Activated T-helper 17 cell treated with anti-CD3 and anti-CD28 coated beads, Interleukin-2, amount 50 U/mL, for 72 hours (primary cell): ENCODE data around the gene ITPKB. TPM values are rescaled to one million over a fixed set of nuclear protein-coding genes. Genes with fewer than 3 reads are reported as not detected.
"Not testable (repeated sequence)": the region's sequence is repeated elsewhere in the genome, so short reads cannot be mapped to it uniquely, and the experiment has no call there.

Experiments
- ATAC-seq: fragments of 150-1000 bp; cut with Tn5 transposase; replicated peaks from 2 replicates; pipeline ENCODE4 v1.10.0; 2021; ENCODE audit warnings: mild to moderate bottlenecking, moderate library complexity
- H3K27ac Mint-ChIP-seq: one replicate; pipeline ENCODE4 v1.8.0; 2022; ENCODE audit warnings: mixed read lengths
- H3K27me3 Mint-ChIP-seq: one replicate; pipeline ENCODE4 v1.8.0; 2022; ENCODE audit warnings: mixed read lengths
- H3K36me3 Mint-ChIP-seq: one replicate; pipeline ENCODE4 v1.8.0; 2022; ENCODE audit warnings: low read depth, mild to moderate bottlenecking, mixed read lengths
- H3K4me1 Mint-ChIP-seq: one replicate; pipeline ENCODE4 v1.8.0; 2022; ENCODE audit warnings: mixed read lengths
- H3K4me3 Mint-ChIP-seq: one replicate; pipeline ENCODE4 v1.8.0; 2022; ENCODE audit warnings: mild to moderate bottlenecking, mixed read lengths
- H3K9me3 Mint-ChIP-seq: one replicate; pipeline ENCODE4 v1.8.0; 2022; ENCODE audit warnings: mixed read lengths
- total RNA-seq, 2 donors: library from RNA; stranded (reverse); gene quantifications; one replicate each; pipeline ENCODE4 v1.2.3, GENCODE V29; 2022

The ITPKB gene
- total RNA-seq, 2 donors from 2014 or later, result 30.1 to 39.2 TPM

DNA sequence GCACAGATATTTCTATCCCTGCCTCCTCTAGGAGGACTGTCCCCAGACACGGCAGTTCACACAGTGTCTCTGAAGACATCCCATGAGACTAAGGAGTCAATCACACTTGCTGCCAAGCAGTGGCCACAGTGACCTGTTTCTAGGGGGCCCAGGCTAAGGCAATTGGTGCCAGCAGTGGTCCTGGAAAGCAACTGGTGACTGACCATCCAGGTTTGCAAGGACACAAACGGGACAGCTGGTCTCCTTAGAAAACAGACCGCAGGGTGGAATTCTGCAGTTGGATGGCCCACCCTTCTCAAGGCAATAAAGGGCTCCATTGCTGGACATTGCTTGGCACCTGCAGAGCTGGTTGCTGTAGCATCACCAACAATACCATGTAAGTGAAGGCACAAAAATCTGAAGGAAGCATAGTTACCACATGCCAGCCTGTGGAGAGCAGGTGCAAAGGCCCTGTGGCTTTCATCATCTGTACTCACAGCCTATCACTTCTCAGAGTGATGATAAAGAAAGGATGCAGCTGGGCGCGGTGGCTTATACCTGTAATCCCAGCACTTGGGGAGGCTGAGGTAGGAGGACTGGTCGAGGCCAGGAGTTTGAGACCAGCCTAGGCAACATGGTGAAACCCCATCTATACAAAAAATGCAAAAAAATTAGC lies 109.1 kb downstream of the ITPKB start:
- Mint-ChIP-seq H3K27me3 (no peaks in the 10 kb centered on the region), H3K9me3 (no peaks in the 10 kb centered on the region), H3K4me3 (no peak overlapping the region), H3K27ac (peak overlapping the region; percentile 64), H3K4me1 (peaks cover 19% of the 10 kb centered on the region), H3K36me3 (peaks cover 49% of the 10 kb centered on the region)
- no peak for ATAC-seq

DNA sequence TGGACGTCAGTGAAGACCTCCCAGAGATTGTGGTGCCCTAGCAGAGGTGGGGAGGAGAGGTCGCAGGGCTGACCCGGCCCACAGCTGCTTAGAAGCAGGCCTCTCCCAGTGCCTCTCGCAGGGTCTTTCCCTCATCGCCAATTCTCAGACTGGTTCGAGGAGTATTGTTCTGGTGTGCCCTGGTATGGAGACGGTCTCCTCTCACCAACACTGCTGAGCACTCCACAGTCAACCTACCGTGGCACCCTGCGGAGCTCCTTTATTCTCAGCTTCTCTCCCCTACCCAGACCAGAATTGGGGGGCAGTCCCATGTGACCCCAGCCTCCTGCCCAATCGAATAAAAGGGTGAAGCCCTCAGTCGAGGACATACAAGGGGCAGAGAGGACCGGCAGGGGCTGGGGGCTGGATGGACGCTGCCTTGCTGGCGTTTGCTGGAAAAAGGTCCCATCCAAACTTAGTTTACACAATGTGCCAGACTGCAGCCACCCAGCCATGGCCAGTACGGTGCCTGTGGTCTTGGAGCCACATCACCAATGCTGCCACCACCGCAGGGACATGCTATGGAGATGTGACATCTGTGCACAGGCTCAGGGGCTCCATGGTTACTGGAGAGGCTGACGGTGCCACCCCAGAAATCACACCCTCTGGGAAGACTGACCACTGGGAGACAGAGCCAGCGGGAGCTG lies 109.7 kb downstream of the ITPKB start:
- Mint-ChIP-seq H3K36me3 (peaks cover 44% of the 10 kb centered on the region), H3K27me3 (no peaks in the 10 kb centered on the region), H3K4me1 (peaks cover 14% of the 10 kb centered on the region), H3K9me3 (no peaks in the 10 kb centered on the region), H3K27ac (peak overlapping the region; percentile 64), H3K4me3 (no peak overlapping the region)
- no peak for ATAC-seq

DNA sequence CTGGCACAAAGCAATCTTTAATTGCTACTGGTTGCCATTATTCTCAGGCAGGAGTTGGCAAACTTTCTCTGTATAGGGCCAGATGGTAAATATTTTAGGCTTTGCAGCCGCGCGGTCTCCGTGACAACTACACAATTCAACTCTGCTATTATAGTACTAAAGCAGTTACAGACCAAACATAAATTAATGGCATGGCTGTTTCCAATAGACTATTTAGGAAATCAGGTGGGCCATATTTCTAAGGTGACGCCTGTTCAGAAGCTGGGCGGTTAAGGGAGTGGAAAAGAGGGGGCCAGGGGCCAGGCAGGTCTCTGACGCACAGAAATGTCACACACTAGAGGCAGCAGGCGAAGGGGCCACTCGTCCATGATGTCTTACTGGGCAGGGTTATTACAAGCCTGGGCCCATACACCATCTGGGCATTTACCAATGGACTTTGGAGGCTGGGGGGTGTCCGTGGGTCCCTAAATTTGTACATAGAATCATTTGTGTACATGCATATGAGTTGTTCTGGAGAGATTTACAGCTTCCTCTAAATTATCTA lies 110.4 kb downstream of the ITPKB start:
- Mint-ChIP-seq H3K27me3 (no peaks in the 10 kb centered on the region), H3K36me3 (peaks cover 39% of the 10 kb centered on the region), H3K4me3 (no peak overlapping the region), H3K4me1 (peaks cover 11% of the 10 kb centered on the region), H3K27ac (peak overlapping the region; percentile 93), H3K9me3 (no peaks in the 10 kb centered on the region)
- ATAC-seq, result no peak

DNA sequence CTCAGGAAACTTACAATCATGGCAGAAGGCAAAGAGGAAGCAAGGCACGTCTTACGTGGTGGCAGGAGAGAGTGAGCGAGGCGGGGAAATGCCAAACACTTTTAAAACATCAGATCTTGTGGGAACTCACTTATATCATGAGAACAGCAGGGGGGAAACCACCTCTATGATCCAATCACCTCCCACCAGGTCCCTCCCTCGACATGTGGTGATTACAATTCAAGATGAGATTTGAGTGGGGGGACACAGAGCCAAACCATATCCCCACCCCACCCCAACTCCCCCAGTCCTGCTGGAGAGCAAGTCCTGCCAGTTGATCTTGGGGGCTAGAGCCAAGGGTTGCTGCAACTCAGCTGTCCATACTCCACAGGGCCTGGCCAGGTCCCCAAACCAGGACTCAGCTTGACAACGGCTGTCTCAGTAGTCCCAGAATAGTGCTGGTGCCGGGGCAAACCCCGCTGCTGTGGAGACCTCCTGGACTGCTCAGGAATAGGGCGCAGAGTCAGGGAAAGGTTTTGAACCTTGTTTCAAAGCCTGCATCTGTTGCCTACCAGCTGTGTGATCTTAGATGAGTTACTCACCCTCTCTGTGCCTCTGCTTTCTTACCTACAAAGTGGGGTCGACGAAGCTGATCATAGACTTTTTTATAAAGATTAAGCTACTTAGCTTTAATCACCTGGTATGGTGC lies 111.0 kb downstream of the ITPKB start:
- peak overlapping the region; percentile 93 for H3K27ac Mint-ChIP-seq
- peaks cover 11% of the 10 kb centered on the region for H3K4me1 Mint-ChIP-seq
- no peaks in the 10 kb centered on the region for H3K9me3 Mint-ChIP-seq
- peak; percentile 73 for ATAC-seq
- peaks cover 34% of the 10 kb centered on the region for H3K36me3 Mint-ChIP-seq
- no peaks in the 10 kb centered on the region for H3K27me3 Mint-ChIP-seq
- H3K4me3 Mint-ChIP-seq, result peak overlapping the region; percentile 74

DNA sequence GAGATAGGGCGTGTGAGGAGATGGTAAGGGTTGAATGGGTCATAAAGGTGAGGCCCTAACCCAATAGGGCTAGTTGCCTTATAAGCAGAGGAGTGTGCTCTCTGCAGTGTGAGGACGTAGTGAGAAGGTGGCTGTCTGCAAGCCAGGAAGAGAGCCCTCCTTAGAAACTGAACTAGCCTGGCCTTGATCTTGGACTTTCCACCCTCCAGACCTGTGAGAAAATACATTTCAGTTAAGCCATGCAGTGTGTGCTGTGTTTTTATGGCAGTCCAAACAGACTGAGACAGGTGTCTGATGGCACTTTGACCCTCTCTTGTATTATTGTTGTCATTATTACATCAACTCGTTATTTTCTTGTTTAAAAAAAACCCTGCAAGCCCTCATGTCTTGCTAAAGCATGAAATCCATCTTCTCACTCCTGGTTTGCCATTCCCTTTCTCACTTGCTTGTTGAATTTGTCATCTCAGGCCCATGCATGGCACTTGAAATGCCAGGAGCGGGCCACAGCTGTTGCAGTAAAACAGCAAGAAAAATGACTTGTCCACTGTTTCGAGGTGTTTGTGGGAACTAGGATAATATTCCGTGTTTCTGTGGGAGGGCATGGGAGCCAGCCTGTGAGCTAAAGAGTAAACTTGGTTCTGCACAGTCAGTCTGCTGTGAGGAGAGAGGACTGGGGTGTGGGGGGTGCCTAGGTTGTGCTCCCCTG lies 111.9 kb downstream of the ITPKB start:
- ATAC-seq, result no peak
- H3K27ac Mint-ChIP-seq, result peak overlapping the region; percentile 93
- H3K4me1 Mint-ChIP-seq, result peaks cover 11% of the 10 kb centered on the region
- peaks cover 25% of the 10 kb centered on the region for H3K36me3 Mint-ChIP-seq
- no peaks in the 10 kb centered on the region for H3K9me3 Mint-ChIP-seq
- peak overlapping the region; percentile 74 for H3K4me3 Mint-ChIP-seq
- H3K27me3 Mint-ChIP-seq, result no peaks in the 10 kb centered on the region

DNA sequence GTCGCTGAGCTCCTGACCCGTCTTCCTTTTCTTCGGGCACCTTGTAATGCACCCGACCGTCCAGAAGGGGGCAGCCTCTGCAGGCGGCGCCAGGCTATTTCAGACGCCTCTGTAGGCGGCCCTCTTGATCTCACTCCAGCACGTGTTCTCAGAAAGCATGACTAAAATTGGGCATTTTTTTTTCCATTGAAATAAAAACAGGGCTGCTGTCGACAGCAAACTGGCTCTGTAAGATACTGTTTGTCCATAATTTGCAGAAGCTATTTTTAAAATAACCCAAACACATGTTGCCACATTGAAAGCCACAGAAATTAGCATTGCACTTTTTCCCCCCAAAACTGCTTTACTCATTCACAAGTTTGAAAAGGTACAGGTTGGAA lies 112.5 kb downstream of the ITPKB start:
- H3K27ac Mint-ChIP-seq, result peak overlapping the region; percentile 93
- peak; percentile 81 for ATAC-seq
- peak overlapping the region; percentile 74 for H3K4me3 Mint-ChIP-seq
- no peaks in the 10 kb centered on the region for H3K27me3 Mint-ChIP-seq
- H3K9me3 Mint-ChIP-seq, result no peaks in the 10 kb centered on the region
- H3K36me3 Mint-ChIP-seq, result peaks cover 19% of the 10 kb centered on the region
- H3K4me1 Mint-ChIP-seq, result peaks cover 11% of the 10 kb centered on the region

DNA sequence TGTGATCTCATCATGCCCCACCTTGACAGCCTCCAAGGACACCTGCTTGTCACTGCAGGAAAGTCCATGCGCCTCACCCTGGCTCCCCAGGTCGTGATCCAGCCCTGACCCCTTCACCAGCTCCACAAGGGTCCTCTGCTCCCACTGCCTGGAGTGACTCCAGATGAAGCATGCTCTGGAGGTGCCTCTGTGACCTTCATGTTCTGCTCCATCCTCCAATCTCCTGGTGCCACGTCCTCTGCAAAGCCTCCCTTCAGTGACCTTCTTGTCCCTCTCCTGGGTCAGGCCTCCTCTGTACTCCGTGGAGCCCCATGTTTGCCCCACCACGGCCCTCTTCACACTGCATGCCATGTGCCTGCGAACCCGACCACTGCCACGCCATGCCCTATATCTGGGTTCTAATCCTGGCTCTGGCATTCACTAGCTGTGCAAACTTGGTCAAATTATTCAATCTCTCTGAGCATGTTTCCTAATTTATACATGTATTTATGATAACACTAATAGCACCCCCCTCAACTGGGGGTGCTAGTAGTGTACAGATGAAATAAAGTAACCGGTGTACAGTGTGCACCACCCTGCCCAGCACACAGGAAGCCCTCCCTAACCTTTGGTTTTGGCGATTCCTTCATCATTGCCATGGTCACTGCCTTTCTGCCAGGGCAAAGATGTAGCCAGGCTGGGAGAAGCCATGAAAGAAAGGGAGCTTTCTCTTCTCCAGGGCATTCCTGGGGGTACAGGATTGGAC lies 113.1 kb downstream of the ITPKB start:
- Mint-ChIP-seq H3K4me3 (peak overlapping the region; percentile 74), H3K4me1 (peaks cover 11% of the 10 kb centered on the region), H3K27ac (peak overlapping the region; percentile 93), H3K27me3 (no peaks in the 10 kb centered on the region), H3K9me3 (no peaks in the 10 kb centered on the region), H3K36me3 (peaks cover 16% of the 10 kb centered on the region)
- peak; percentile 33 for ATAC-seq

DNA sequence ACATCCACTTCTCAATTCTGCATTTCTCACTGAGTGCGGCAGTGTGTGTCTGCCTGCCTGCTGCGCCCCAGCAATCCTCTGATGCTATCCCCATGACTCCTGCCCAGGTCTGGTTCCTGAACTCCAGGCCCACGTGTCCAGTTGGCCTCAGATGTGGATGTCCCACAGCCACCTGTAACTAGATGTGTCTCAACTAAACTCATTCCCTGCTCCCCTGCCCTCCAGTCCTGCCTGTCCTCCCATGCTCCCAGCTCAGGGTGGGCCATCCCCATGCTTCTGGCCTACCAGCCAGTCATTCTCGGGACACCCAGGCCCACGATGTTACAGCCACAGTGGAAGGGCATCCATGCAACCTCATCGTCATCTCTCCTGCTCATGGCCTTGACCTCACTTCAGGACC lies 113.8 kb downstream of the ITPKB start:
- no peaks in the 10 kb centered on the region for H3K9me3 Mint-ChIP-seq
- no peak overlapping the region for H3K4me3 Mint-ChIP-seq
- ATAC-seq, result no peak
- H3K36me3 Mint-ChIP-seq, result peaks cover 11% of the 10 kb centered on the region
- no peaks in the 10 kb centered on the region for H3K27me3 Mint-ChIP-seq
- H3K4me1 Mint-ChIP-seq, result peaks cover 11% of the 10 kb centered on the region
- peak overlapping the region; percentile 93 for H3K27ac Mint-ChIP-seq

DNA sequence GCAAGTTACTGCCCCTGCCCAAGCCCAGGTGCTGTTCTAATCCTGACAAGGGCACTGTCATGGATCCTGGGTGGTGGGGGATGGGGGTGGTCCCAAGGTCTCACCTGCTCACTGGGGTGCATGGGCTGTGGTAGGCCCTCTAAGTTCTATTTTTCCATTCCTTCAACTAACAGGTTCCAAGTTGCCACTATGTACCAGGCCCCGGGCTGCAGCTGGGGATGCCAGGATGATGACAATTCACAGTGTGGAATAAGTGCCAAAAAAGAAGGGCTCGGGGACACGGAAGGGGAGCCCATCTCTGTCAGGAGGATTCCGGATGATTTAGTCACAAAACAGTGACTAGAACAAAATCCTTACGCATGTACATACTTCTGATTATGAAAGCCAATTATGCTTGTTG lies 114.6 kb downstream of the ITPKB start:
- Mint-ChIP-seq H3K4me1 (peaks cover 11% of the 10 kb centered on the region), H3K27me3 (no peaks in the 10 kb centered on the region), H3K27ac (peak overlapping the region; percentile 41), H3K36me3 (peaks cover 9% of the 10 kb centered on the region), H3K9me3 (no peaks in the 10 kb centered on the region), H3K4me3 (no peak overlapping the region)
- ATAC-seq, result no peak

DNA sequence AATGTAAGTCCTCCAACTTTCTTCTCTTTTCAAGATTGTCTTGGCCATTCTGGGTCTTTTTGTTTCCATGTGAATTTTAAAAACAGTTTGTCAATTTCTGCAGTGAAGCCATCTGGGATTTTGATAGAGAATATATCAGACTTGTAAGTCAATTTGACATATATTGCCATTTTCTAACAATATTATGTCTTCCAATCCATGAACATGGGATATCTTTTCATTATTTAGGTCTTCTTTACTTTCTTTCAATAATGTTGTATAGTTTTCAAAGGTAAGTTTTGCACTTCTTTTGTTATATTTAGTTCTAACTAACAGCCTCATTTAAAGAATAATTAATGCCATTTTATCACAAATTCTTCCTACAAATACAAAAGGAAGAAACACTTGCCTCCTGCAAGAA lies 117.1 kb downstream of the ITPKB start:
- H3K4me1 Mint-ChIP-seq, result peaks cover 6% of the 10 kb centered on the region
- ATAC-seq, result no peak
- peaks cover 9% of the 10 kb centered on the region for H3K36me3 Mint-ChIP-seq
- H3K9me3 Mint-ChIP-seq, result no peaks in the 10 kb centered on the region
- no peak overlapping the region for H3K27ac Mint-ChIP-seq
- H3K27me3 Mint-ChIP-seq, result no peaks in the 10 kb centered on the region
- no peak overlapping the region for H3K4me3 Mint-ChIP-seq

DNA sequence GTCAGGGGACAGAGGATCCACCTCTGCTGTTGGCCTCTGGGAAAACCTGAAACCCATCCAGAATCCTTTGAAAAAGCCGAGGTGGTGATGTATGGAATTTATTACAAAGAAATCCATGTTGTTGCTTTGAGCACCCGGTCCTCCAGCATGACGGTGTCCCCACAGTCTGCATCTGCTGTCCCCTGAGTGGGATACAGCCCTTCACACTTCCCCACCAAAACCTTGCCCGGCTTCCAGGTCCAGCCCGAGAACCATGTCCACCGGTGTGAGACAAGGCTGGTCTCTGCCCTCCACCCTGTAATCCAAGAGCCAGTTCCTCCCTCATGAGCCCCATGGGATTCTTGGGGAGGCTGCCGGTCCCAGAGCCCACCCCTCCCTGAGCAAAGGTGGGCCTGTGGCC lies 120.1 kb downstream of the ITPKB start:
- H3K4me3 Mint-ChIP-seq, result no peak overlapping the region
- no peak overlapping the region for H3K27ac Mint-ChIP-seq
- no peaks in the 10 kb centered on the region for H3K9me3 Mint-ChIP-seq
- no peaks in the 10 kb centered on the region for H3K36me3 Mint-ChIP-seq
- H3K4me1 Mint-ChIP-seq, result no peaks in the 10 kb centered on the region
- ATAC-seq, result no peak
- no peaks in the 10 kb centered on the region for H3K27me3 Mint-ChIP-seq

DNA sequence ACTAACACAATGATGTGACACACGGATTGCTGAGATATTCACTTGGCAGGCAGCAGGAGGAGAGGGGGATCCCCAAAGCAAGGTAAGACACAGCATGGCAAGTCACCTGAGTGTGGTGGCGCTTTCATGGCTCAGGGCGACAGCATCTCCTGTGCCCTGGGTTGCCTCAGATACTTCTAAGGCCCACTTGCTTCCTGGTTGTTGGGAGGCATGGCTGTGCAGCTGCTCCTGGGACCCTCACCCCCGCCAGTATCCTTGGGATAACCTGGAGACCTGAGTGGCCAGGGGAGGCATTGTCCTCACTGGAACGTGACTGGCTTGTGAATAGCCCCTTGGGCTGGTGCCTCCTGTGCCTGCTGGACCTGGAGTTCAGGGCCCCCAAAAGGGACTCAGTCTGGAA lies 120.7 kb downstream of the ITPKB start:
- Mint-ChIP-seq H3K27ac (no peak overlapping the region), H3K36me3 (no peaks in the 10 kb centered on the region), H3K4me1 (no peaks in the 10 kb centered on the region), H3K4me3 (no peak overlapping the region), H3K27me3 (no peaks in the 10 kb centered on the region), H3K9me3 (no peaks in the 10 kb centered on the region)
- no peak for ATAC-seq

DNA sequence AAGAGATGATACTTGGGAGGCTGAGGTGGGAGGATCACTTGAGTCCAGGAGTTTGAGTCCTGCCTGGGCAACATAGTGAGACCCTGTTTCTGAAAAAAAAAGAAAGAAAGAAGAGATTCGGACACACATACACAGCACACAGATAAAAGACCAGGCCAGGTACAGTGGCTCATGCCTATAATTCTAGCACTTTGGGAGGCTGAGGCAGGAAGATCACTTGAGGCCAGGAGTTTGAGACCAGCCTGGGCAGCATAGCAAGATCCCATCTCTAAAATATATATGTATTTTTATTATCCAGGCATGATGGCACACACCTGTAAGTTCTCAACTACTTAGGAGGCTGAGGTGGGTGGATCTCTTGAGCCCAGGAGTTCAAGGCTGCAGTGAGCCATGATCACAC lies 121.4 kb downstream of the ITPKB start:
- H3K9me3 Mint-ChIP-seq, H3K27me3 Mint-ChIP-seq, H3K36me3 Mint-ChIP-seq, H3K4me3 Mint-ChIP-seq, H3K27ac Mint-ChIP-seq, H3K4me1 Mint-ChIP-seq, ATAC-seq: not testable (repeated sequence)

DNA sequence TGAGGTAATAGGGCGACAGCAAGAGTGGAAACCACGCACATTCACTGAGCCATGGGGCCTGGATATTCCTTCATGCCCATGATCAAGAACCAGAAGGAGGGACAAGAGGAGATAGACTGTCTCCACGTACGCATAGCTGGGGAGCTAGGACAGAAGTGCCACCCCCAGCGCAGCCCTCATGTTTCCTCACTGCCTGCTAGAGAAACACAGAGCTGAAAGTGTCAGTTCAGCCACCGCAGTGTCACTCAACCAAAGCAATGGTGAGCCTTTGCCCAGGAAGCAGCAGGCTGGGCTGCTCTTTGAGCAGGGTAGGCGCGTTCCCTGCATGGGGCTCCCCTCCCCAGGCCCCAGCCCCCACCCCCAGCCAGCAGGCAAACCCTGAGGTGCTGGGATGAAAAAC lies 122.0 kb downstream of the ITPKB start:
- Mint-ChIP-seq H3K27ac (peak overlapping the region; percentile 26), H3K4me3 (no peak overlapping the region), H3K27me3 (no peaks in the 10 kb centered on the region), H3K36me3 (no peaks in the 10 kb centered on the region), H3K9me3 (no peaks in the 10 kb centered on the region), H3K4me1 (no peaks in the 10 kb centered on the region)
- no peak for ATAC-seq
